T-helper 2 cell treated with Interferon-gamma antibody and Interleukin-4, amounts not matched to agents 100 ng/mL and 5 ng/mL, for 36 hours (primary cell): Measurements from ENCODE around the gene ADAMTS15. TPM values are rescaled to one million over a fixed set of nuclear protein-coding genes. Genes with fewer than 3 reads are reported as not detected.

Experiments used
- intact Hi-C: fragments of 100-400 bp; cut with micrococcal nuclease; formaldehyde crosslinking; loops from one replicate; pipeline ENCODE4 v1.15.1; 2023
- total RNA-seq: library from RNA; stranded (reverse); gene quantifications from 2 replicates; pipeline ENCODE4 v1.2.3, GENCODE V29; 2022

ADAMTS15 gene
- total RNA-seq, result 0.02 TPM in 2 replicates

- intact Hi-C loops, result loop anchor here (10.0 kb wide), 1 partner anchor 1246 kb away; no protein-coding TSS in a partner anchor
Measured at GRCh38 chr11:130448416-130449309, at the start of gene ADAMTS15. TSS of gene ADAMTS15 (plus strand) at chr11:130448645. CDS start at chr11:130448974, 329 bp downstream.

DNA sequence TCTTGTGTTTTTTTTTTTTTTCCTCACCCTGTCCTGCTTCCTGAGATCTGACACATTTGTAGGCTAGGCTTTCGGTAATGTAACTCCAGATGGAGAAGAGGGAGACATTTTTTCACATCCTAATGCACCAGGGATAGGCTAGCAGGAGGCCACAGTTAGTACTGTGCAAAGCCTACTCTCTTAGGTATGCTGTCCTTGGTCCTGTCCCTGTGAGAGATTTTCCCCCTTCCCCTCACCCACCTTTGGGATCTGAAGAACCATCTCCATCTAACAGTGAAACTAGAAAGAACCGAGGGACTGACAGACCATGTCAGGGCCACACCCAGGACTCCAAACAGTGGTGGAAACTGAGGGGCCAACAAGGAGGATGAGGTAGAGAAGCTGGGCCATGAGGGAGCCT is 49.2 kb upstream of the ADAMTS15 start:
- intact Hi-C loops, result no loop called here

- intact Hi-C loops, result no loop called here
Measured at GRCh38 chr11:130400781-130401483, 47.5 kb upstream of the ADAMTS15 start.

GRCh38 chr11:130402570-130402969 is 45.9 kb upstream of the ADAMTS15 start:
- intact Hi-C loops, result no loop called here

GRCh38 chr11:130403271-130403804 is 45.1 kb upstream of the ADAMTS15 start:
- intact Hi-C loops, result no loop called here

GRCh38 chr11:130403967-130404366 is 44.5 kb upstream of the ADAMTS15 start:
- intact Hi-C loops, result no loop called here

GRCh38 chr11:130404727-130405126 is 43.7 kb upstream of the ADAMTS15 start:
- intact Hi-C loops, result no loop called here

DNA sequence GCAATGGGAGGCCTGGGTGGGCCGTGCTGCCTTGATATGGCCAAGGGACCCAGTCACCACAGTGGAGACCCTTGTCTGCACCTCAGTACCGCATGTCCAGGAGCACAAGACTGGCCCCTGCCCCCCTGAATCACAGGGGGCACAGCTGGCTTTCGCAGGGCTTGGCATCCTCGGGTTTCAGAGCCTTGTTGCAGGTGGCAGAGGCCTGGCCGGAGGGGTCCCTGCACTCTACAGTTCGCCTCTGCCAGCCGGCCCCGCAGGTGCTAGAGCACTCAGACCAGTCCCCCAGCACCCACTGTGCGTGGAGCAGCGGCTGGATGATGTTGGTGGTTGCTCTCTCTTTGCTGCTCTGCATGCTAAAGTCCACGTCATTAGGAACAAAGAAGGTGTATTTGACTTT is 43.0 kb upstream of the ADAMTS15 start:
- intact Hi-C loops, result no loop called here

DNA sequence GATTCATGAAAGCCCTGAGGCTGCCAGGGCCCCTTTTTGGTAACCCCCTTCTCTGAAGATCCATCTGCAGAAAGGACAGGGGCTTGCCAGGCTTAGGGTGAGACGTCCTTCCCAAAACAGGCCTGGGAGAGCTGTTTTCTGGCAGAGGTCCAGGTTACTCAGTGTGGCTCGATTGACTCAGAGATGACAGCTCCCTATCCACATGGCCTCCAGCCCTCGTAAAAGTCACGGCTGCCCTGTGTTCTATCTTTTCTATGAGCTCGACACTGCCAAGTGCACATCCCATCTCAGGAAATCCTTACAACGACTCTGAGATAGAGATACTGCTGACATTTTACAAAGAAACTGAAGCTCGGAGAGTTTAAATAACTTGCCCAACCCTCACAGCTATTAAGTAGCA is 40.5 kb upstream of the ADAMTS15 start:
- intact Hi-C loops, result no loop called here

DNA sequence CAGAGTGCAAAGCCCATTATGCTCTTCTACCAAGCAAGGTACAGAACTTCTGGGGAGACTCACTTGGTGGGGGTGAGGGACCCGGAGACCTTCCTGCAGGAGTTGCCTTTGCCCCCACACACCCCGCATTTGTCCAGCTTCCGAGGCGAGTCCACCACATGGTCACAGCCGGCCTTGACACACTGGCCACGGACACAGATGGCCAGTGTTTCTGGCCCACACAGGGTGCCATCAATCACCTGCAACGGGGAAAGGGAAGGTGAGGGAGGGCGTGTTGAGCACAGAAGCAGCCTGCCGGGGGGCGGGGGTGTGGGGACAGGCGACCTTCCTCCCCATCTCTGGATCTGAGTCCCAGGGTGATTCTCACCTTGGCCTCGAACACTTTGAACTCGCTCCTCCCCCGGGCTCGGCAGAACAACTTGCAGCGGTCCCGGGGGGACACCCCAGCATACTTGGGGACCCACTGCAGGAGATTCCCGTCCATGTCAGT is 40.0 kb upstream of the ADAMTS15 start:
- intact Hi-C loops, result no loop called here

DNA sequence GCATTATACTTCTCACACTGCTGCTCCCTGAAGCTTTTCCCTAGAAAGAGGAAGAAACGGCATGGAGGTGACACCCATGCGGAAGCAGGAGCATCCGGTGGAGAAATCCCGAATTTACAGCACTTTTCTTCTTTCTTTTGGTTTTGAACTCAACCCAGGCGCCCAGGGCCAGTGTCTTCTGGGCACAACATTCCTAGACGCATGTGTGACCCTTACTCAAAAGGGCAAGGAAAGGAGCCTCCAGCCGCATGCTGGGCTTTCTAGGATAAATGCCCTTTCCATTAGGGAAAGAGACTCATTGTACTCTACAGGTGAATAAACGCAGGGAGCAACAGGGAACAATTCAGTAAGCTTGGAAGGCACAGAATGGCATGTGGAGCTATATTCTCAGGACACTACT is 39.5 kb upstream of the ADAMTS15 start:
- intact Hi-C loops, result no loop called here

DNA sequence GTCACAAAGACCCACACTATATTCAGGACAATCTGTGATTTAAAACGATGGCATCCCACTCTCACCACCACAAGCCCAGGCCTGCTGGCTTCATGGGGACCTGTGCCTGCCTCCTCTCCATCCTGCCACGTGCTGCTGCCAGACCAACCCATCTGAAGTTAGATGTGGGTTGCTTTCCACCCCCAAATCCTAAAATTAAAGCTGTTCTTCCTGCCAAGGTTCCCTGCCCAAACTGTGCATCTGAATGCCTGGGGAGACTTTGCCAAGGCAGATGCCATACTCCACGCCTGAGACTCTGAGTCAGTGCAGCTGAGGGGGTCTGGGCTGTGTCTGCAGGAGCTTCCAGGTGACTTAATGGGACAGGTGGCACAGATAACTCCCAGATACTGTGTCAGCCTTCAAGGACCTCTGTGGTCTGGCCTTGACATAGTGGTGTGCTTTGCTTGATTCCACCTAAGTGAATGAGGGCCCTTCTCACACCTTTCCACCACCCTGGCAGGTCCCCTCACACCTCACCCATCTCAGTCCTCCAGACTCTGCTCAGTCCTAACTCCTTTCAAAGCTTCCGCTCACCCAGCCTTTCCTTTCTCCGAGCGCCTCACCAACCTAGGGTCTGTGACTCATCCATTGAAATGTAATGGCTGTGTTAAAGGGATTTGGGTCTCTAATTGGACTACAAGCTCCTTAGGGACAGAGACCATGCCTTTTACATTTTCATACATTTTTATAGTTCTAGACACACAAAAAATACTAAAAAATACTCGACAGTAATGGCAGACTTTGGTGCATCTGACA is 38.7 kb upstream of the ADAMTS15 start:
- intact Hi-C loops, result no loop called here

- intact Hi-C loops, result no loop called here
Measured at GRCh38 chr11:130411223-130411622, 37.2 kb upstream of the ADAMTS15 start.

DNA sequence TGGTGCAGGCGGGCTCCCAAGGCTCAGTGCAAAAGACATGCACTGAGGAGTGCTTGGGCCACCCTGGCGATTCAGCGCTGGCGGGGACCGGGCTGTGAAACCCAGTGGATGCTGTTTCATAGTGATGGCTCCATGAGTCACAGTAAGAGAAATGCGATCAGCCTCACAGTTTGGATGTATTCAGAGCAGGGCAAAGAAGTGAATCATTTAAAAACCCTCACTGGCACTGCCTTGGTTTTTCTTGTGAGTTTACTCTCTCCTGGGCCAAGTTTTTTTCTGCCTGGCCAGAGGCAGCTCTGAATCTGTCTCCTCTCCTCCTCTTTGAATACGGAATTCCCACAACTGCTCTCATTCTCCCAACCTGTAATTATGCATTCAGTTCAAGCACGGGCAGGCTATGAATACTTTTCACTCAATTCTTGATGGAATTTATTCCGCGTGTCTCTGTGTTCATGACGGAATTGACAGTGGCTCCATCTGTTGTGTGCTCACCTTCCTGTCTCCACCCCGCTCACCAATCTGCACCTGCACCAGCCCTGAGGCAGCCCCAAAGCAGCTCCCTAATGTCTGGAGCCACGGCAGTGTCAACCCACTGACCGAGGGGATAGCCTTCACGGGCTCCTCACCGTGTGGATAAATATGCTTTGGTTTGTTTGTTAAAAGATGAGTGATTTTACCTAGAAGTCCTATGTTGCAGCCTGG is 34.9 kb upstream of the ADAMTS15 start:
- intact Hi-C loops, result no loop called here

- intact Hi-C loops, result no loop called here
Measured at GRCh38 chr11:130414107-130415080, 34.1 kb upstream of the ADAMTS15 start.

- intact Hi-C loops, result no loop called here
Measured at GRCh38 chr11:130415731-130416529, 32.5 kb upstream of the ADAMTS15 start.

DNA sequence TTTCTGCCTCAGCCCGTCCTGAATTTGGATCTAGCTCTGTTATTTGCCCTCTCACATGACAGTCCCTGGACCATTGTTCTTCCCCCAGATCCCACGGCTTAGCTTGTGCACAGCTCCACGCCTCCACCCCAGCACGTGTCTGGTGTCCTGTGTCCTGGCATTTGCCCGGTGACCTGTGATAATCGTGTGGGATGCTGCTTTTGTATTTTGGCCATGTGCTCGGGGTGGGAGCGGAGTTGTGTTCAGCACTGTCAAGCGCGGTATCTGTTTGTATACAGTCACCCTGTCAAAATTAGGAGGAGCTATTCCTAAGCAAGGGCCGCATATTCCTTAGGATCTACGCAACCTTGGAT is 31.9 kb upstream of the ADAMTS15 start:
- intact Hi-C loops, result no loop called here

DNA sequence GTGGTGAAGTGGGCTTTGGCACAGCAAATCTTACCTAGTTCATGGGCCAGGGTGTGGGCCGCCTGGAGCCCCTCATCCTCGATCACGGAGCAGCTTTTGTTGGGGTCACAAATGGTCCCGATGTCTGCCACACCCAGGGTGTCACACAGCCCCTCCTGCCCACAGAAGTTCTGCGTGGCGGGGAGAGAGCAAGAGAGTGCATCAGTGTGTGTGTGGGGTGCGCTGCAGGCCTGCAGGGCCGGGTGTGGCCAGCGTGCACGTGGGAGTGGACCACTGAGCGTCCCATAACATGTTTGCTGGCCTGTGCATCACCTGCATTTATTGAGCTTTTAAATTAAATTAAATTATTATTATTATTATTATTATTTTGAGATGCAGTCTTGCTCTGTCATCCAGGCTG is 31.5 kb upstream of the ADAMTS15 start:
- intact Hi-C loops, result no loop called here

DNA sequence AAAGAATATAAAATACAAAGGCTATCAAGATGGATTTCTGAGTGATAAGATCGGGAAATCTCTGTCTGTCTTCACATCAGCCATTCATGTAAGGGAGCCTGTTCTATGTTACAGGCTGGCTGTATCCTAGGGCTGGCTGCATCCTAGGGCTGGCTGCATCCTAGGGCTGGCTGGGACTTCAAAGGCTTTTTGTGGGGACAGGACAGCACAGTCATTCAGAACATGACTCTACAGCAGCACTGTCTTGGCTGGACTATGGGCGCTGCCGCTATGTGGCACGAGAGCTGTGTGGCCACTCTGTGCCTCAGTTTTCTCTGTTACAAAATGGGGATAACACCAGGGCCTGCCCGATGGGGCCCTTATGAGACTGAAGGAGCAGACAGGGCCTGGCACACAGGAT is 30.2 kb upstream of the ADAMTS15 start:
- intact Hi-C loops, result no loop called here
